Measurements from ENCODE around the gene TMEM184A. TPM values are rescaled to one million over a fixed set of nuclear protein-coding genes. Genes with fewer than 3 reads are reported as not detected.

Gene TMEM184A
- total and polyA plus RNA-seq, 2 donors, result 6.7 to 9.7 TPM

DNA sequence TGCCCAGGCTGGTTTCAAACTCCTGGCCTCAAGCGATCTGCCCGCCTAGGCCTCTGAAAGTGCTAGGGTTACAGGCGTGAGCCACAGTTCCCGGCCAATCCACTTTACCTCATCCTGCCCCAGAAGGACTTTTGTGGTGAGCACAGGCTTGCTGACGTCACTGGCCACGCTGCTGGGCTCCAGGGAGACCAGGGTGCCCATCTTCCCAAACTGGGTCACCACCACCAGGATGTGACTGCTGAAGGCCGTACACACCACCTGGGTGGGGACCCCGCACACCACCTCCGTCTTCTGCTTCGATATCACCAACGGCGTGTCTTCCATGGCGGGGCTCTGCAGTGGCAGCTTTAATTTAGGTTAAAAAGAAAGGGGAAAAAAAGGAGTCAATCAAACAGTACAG lies 13.0 kb upstream of the TMEM184A start:
- DNase-seq (ENCODE audit: extremely low spot score), result no peak
- Histone ChIP-seq H3K36me3 (ENCODE audit: insufficient read depth) (no peaks in the 10 kb centered on the region), H3K27ac (ENCODE audit: low read depth) (peak overlapping the region; percentile 42), H3K4me1 (ENCODE audit: insufficient read depth) (peaks cover 2% of the 10 kb centered on the region), H3K4me3 (ENCODE audit: low read depth, low read length) (no peak overlapping the region)
- 82% methylated on average over 13 of the region's 13 CpGs for WGBS

DNA sequence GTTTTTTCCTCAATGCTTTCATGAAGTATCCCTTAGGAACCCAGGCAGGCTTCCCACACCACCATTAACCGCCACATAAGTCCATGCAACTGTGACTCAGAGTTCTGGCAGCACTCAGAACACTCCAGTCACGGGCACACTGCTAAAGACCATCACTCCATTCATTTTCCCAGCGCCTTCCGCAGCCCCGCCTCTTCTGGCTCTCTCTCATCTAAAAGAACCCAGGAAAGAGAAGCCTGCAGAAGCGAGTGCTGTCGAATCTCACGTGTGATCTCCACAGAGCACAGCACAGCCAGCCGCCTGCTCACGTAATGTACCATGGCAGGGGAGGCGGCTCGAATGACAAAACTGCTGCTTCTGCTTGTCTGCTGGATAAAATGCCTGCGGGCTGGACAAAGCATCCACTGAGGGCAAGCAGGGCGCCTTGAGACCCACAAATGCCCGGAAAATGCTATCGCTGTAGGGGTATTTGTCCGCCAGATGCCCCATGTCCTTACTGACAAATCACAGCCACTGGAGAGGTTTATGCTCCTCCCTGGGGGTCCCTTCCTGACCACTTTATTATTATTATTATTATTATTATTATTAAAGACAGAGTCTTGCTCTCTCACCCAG lies 12.0 kb upstream of the TMEM184A start:
- Histone ChIP-seq H3K36me3 (ENCODE audit: insufficient read depth) (no peaks in the 10 kb centered on the region), H3K4me3 (ENCODE audit: low read depth, low read length) (no peak overlapping the region)
- 87% methylated on average over 17 of the region's 17 CpGs for WGBS

DNA sequence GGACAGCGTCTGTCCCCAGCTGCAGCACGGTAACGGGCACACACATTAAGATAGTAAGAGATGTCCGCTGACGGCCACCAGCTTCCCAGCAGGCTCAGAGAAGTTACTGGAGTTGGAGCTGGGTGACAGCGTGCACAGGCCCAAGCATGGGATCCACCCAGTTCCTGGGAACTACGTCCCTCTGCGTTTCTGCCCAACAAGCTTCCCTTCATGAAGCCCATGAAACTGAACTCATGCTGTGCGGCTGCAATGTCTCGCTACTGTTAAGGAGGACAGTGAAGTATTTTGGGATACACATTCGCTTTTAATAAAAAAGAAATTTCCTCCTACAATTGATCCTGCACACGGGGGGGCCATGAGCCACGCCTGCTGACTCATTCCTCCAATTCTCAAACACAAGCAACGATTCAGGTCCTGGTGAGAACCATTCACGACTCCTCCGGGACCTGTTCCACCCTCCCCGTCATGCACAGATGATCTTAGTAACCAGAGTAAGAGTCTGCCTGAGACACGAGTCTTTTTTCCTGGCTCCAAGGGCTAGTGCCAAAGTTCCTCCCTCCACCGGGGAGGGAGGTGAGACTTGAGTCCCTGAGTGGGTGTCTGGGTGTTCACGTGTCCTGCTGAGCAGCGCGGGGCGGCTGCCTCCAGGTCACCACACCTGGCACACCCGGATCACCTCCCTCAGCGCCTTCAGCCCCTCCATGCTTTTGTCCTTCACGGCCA lies 11.2 kb upstream of the TMEM184A start:
- no peak overlapping the region for H3K4me3 ChIP-seq (ENCODE audit: low read depth, low read length)
- DNase-seq (ENCODE audit: extremely low spot score), result no peak
- peaks cover 2% of the 10 kb centered on the region for H3K4me1 ChIP-seq (ENCODE audit: insufficient read depth)
- no peak overlapping the region for H3K27ac ChIP-seq (ENCODE audit: low read depth)
- WGBS, result 76% methylated on average over 26 of the region's 26 CpGs
- no peaks in the 10 kb centered on the region for H3K36me3 ChIP-seq (ENCODE audit: insufficient read depth)

More for the DNA sequence above, 12.0 kb upstream of the TMEM184A start:
- DNase-seq (ENCODE audit: extremely low spot score), result no peak
- Histone ChIP-seq H3K4me1 (ENCODE audit: insufficient read depth) (peaks cover 2% of the 10 kb centered on the region), H3K27ac (ENCODE audit: low read depth) (no peak overlapping the region)

DNA sequence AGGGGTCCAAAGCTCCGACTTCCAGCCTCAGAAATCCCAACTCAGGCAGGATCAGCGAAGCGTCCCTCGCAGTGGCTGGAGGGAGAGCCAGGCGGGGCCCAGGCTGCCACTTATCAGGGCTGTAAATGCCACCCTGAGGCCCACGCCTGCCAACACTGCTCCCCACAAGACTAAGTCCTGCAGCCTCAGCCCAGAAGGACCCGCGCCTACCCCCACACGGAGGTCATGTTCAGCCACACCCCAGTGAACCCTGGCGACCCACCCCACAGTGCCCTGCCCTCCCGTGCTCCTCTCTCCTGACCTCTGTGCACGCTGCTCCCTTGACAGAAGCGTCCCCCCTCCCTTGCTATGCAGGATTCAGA lies 10.7 kb upstream of the TMEM184A start:
- Histone ChIP-seq H3K4me3 (ENCODE audit: low read depth, low read length) (no peak overlapping the region), H3K4me1 (ENCODE audit: insufficient read depth) (peaks cover 2% of the 10 kb centered on the region), H3K27ac (ENCODE audit: low read depth) (no peak overlapping the region), H3K36me3 (ENCODE audit: insufficient read depth) (no peaks in the 10 kb centered on the region)
- 81% methylated on average over 13 of the region's 13 CpGs for WGBS
- DNase-seq (ENCODE audit: extremely low spot score), result no peak

DNA sequence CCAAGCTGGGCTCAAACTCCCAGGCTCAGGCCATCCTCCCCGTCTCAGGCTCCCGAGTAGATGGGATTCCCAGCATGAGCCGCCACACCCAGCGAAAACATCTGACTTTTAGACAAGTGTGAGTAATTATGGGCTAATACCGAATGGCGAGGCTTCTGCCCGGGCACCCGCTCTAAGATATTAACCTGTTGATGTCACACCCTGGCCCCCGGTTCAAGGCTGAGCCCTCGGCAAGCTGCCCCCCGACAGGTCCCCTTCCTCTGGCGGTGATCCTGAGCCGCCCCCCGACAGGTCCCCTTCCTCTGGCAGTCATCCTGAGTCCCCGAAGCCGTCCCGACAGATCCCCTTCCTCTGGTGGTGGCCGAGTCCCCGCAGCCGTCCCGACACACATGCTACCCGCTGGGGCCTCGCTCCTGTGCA lies 8.6 kb upstream of the TMEM184A start:
- H3K36me3 ChIP-seq (ENCODE audit: insufficient read depth), result no peaks in the 10 kb centered on the region
- no peaks in the 10 kb centered on the region for H3K4me1 ChIP-seq (ENCODE audit: insufficient read depth)
- 69% methylated on average over 23 of the region's 23 CpGs for WGBS
- no peak overlapping the region for H3K27ac ChIP-seq (ENCODE audit: low read depth)
- no peak for DNase-seq (ENCODE audit: extremely low spot score)
- no peak overlapping the region for H3K4me3 ChIP-seq (ENCODE audit: low read depth, low read length)

DNA sequence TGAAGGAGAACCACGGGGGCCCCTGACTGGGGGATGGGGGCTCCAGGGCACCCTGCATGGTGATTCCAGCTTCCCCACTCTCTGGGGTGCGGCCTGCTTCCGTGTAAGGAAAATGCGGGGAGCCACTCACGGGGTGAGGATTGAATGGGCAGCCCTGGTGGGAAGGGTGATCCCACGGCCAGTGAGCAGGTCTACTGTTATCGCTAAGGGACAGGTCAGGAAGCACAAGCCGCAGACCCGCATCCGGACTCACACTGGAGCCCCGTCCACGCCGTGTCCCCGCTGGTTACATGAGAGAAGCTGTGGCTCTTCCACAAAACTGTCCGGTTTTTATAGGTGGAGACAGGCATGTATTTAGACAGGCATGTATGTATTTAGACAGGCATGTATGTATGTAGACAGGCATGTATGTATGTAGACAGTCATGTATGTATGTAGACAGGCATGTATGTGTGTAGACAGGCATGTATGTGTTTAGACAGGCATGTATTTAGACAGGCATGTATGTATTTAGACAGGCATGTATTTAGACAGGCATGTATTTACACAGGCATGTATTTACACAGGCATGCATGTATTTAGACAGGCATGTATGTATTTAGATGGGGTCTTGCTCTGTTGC lies 8.1 kb upstream of the TMEM184A start:
- 89% methylated on average over 15 of the region's 15 CpGs for WGBS
- Histone ChIP-seq H3K36me3 (ENCODE audit: insufficient read depth) (no peaks in the 10 kb centered on the region), H3K4me3 (ENCODE audit: low read depth, low read length) (no peak overlapping the region), H3K27ac (ENCODE audit: low read depth) (no peak overlapping the region), H3K4me1 (ENCODE audit: insufficient read depth) (no peaks in the 10 kb centered on the region)
- DNase-seq (ENCODE audit: extremely low spot score), result no peak

DNA sequence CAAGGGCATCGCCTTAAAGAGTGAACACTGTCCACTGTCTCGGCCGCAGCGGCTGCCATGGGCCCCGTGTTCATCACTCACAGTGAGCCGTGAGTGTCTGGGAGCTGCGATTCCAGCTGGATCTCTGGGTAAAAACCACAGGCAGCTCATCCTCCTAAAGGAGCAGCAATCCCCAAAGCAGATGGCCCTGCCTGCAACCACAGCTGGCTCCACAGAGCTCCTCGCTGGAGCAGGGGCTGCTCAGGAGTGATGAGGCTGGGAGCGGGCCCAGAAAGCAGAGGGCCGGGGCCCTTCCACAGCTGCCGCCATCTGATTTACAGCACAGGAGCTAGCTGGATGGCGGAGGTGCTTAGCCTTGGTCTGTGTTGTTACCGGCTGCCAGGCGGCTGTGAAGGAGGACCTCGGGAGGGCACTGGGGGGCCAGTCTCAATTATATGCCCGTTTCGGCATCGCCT lies 6.6 kb upstream of the TMEM184A start:
- WGBS, result 65% methylated on average over 18 of the region's 18 CpGs
- no peak overlapping the region for H3K4me3 ChIP-seq (ENCODE audit: low read depth, low read length)
- H3K4me1 ChIP-seq (ENCODE audit: insufficient read depth), result no peaks in the 10 kb centered on the region
- no peak for DNase-seq (ENCODE audit: extremely low spot score)
- H3K36me3 ChIP-seq (ENCODE audit: insufficient read depth), result no peaks in the 10 kb centered on the region
- no peak overlapping the region for H3K27ac ChIP-seq (ENCODE audit: low read depth)

DNA sequence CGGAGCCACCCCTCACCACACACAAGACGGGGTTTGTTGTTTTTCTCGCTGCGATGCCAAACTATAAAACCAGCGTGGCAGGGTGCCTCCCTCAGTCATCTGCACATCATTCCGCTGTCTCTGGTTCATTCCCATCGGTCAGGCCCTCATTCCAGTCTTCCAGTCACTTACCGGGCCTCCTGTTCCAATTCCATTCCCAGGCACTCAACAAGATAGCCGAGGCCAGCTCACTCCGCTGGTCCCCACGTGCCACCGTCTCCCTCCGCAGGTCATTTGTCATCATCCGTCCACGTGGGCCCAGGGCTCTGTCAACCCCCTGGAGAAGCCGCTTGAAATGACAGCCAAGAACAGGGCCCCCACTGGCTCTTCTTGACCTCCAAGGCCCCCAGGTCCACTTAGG lies 6.1 kb upstream of the TMEM184A start:
- Histone ChIP-seq H3K4me3 (ENCODE audit: low read depth, low read length) (no peak overlapping the region), H3K36me3 (ENCODE audit: insufficient read depth) (no peaks in the 10 kb centered on the region), H3K27ac (ENCODE audit: low read depth) (no peak overlapping the region), H3K4me1 (ENCODE audit: insufficient read depth) (no peaks in the 10 kb centered on the region)
- DNase-seq (ENCODE audit: extremely low spot score), result no peak
- 62% methylated on average over 16 of the region's 16 CpGs for WGBS

DNA sequence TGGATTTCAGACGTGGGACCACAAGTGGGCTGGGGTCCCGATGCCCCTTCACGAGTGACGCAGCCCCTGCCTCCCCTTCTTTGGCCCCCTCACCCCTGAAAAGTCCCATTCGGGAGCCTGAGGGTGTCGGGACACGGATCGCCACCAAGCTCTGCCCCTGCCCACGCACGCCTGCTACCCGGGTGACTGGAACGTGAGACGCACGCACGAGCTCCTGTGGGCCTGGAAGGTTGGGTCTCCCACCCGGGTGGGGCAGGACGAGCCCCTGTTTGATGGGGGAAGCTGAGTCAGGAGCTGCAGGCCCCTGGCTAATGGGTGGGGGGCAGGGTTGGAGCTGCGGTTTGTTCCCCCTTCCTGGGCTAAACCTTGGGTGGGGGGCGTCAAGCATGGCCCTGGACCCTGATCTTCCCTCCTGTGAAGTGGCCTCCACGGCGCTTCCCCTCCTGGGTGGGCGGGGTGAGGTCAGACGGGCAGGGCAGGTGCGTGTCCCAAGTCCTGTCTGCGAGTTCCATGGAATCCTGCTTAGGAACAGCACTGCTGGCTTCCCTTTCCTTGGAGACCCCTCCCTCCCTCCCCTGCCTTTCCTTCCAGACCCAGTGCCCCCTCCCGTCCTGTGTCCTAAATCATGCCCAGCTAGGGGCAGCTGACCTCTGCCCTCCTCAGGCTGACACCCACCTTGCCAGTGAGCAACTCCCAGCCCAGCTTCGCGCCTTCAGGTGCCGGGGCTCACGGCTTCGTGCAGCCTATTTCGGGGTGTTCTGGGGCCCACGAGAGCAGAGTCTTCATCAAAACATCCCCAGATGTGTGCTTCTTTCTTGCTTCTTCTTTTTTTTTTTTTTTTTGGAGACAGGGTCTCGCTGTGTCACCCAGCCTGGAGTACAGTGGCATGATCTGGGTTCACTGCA lies 5.3 kb upstream of the TMEM184A start:
- WGBS, result 80% methylated on average over 34 of the region's 34 CpGs
- H3K4me1 ChIP-seq (ENCODE audit: insufficient read depth), result no peaks in the 10 kb centered on the region
- no peak overlapping the region for H3K27ac ChIP-seq (ENCODE audit: low read depth)
- no peak for DNase-seq (ENCODE audit: extremely low spot score)
- H3K4me3 ChIP-seq (ENCODE audit: low read depth, low read length), result no peak overlapping the region
- H3K36me3 ChIP-seq (ENCODE audit: insufficient read depth), result no peaks in the 10 kb centered on the region

DNA sequence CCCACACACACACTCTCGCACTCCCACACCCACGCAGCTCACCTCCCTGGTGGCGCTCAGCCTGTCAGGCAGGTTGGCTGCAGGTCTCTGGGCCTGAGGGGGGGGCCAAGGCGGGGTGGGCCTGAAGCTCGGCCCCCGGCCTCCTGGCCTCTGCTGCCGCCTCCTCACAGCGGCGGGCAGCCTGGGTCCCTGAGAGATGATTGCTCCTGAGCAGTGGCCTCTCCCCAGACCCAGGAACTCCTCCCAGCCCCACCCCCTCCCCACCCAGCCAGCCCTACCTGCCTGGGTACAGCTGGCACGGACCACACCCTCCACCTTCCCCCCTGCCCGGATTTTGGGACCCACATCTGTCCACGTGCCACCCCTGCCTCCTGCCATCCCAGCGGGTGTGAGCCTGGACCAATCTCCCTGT lies 4.6 kb upstream of the TMEM184A start:
- Histone ChIP-seq H3K27ac (ENCODE audit: low read depth) (no peak overlapping the region), H3K4me1 (ENCODE audit: insufficient read depth) (no peaks in the 10 kb centered on the region), H3K4me3 (ENCODE audit: low read depth, low read length) (no peak overlapping the region), H3K36me3 (ENCODE audit: insufficient read depth) (no peaks in the 10 kb centered on the region)
- 78% methylated on average over 13 of the region's 13 CpGs for WGBS
- no peak for DNase-seq (ENCODE audit: extremely low spot score)

DNA sequence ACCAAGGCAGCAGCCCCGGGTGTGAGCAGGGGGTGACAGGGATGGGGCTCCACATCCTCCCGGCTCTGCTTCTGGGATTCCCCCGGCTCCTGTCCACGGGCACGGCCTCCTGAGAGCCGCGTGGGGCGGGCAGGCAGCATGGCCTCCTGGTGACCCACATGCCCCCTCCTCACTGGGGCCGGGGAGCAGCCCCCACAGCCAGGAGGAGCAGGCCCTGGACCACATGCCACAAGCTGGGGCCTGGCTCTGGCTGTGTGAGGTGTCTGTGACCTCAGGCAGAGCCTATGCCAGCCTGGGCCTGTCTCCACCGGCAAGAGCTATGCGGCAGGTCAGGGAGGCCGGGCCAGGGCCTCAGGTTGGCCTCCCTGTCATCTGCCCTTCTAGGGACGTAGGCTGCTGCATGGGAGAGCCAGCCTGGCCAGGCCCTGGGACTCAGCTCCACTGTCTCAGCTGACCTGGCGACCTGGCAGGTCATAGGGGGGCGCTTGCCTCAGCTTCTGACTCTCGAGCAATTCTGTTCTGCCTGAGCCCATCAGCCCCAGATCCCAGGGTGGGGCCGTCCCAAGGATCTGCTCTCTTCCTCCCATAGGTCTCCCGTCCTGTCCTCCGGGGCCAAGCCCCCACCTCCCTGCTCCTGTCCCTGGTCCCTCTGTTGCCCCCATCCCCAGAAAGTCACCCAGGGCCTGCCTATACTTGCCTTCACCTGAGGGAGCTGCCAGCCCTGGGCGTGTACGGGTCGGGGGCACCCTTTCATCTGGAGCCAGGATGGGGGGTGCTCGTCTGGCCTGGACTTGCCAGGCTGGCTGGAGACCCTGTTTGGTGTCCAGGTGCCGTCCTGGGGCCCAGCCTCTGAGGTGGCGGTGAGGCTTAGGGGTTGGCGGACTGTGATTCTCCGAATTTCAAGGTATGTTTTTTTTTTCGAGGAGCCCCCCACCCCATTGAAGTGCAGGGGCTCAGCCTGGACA lies 3.9 kb upstream of the TMEM184A start:
- Histone ChIP-seq H3K4me1 (ENCODE audit: insufficient read depth) (no peaks in the 10 kb centered on the region), H3K4me3 (ENCODE audit: low read depth, low read length) (no peak overlapping the region), H3K36me3 (ENCODE audit: insufficient read depth) (no peaks in the 10 kb centered on the region), H3K27ac (ENCODE audit: low read depth) (peak overlapping the region; percentile 53)
- WGBS, result 81% methylated on average over 28 of the region's 28 CpGs
- no peak for DNase-seq (ENCODE audit: extremely low spot score)

DNA sequence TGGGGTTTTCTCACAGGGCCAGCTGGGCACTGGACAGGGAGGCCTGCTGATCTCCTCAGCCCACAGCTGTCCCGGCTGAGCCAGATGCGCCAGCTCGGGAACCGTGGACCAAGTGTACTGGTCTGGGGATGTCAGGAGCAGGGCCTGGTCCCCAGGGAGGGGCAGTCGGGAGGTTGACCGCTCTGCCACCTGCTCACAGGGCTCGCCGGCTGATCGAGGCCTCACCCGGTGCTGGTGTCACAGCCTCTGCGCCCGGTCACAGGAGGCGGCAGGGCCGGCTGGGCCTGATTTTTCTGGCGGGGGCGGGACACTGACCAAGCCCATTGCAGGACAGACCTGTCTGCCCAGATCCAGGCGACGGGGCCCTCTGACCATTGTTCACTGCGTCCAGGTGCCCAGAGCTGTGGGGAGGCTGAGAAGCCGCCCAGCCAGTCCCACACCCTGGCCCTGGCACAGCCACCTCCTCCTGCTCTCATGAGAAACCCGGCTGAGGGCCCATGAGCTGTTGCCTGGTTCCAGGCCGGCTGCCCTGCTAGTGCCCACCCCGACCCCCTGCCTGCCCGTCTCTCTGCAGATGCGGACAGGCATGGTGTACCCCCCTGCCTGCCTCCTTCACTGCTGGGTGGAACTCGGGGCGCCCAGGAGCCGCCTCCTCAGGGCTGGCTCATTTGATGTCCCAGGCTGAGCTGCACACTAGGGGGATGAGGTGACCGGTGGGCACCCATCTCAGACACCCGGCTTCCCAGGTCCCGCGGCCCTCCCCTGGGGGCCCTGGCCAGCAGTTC lies 3.0 kb upstream of the TMEM184A start:
- Histone ChIP-seq H3K4me3 (ENCODE audit: low read depth, low read length) (no peak overlapping the region), H3K36me3 (ENCODE audit: insufficient read depth) (no peaks in the 10 kb centered on the region), H3K27ac (ENCODE audit: low read depth) (peak overlapping the region; percentile 53), H3K4me1 (ENCODE audit: insufficient read depth) (no peaks in the 10 kb centered on the region)
- 84% methylated on average over 32 of the region's 32 CpGs for WGBS
- DNase-seq (ENCODE audit: extremely low spot score), result no peak
